Stimulated activated naive CD4-positive, alpha-beta T cell (primary cell): ENCODE results near the gene GNAI3.
"Not testable (repeated sequence)": the region's sequence is repeated elsewhere in the genome, so short reads cannot be mapped to it uniquely, and the experiment has no call there.

Experiments
- DNase-seq, 6 experiments: peaks; one replicate each; lab custom pipeline; 2025; lab: John Stamatoyannopoulos, UW

GNAI3 gene

DNA sequence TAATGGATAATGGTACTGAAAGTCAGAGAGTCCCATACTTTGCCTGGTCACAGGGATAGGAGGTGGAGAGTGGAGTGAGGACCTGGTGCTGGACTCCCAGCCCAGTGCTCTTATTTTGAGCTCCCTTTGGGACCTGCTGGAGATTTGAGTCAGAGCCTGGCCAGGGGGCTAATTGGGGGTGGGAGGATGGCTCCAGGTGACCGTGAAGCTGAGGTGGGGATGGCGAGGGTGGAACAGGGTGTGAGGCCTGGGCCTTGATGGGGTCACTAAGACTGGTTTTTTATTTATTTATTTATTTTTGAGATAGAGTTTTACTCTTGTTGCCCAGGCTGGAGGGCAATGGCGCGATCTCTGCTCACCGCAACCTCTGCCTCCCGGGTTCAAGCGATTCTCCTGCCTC is 89.0 kb downstream of the GNAI3 start:
- no peak for DNase-seq

DNA sequence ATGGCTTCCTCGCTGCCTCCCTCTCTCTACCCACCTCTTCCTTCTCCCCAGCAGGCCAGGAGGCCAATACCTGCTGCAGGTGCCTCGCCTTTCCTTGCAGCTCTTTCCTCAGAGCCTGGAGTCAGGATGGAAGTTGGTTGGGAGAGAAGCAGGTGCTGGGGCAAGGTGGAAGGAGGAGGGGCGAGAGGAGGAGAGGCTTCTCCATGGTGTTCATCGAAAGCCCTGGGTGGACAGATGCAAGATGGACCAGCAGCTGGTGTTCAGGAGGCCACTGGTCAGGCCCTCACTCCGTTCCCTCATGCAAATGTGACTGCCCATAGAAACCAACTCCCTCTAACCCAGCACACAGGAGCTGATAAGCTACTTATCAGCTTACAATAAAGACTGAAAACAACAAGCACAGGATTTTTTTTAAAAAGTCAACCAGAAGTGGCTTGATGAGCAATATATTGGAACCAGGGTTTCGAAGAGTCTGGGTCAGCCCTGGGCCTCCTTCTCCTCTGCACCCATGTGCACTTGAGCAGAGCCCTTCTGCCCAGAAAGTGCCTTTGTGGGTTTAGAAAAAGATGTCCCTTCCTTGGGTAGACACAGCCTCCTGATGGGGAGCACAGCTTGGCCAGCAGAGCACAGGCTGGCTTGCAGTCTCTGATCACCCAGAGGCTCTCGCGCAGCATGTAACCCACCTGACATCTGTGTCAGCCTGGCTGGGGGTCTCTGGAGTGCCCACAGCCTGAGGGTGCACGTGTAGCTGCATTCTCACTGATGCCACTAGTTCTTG is 90.8 kb downstream of the GNAI3 start:
- DNase-seq = no peak

DNA sequence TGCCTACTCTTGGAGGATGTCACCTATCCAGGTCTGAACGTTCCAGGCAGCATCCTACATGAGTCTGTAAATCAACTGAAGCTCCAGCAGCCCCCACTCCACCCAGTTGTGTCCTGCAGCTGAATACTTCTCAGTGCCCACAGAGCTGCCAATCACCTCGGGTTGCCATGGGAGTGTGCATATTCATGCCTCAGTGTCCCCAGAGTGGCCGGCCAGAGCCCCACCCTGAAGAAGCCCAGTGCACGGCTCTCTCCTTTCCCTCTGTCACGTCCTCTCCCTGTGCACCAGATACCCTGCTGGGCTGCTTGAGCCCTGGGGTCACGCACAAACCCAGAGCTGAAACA is 91.4 kb downstream of the GNAI3 start:
- no peak for DNase-seq

DNA sequence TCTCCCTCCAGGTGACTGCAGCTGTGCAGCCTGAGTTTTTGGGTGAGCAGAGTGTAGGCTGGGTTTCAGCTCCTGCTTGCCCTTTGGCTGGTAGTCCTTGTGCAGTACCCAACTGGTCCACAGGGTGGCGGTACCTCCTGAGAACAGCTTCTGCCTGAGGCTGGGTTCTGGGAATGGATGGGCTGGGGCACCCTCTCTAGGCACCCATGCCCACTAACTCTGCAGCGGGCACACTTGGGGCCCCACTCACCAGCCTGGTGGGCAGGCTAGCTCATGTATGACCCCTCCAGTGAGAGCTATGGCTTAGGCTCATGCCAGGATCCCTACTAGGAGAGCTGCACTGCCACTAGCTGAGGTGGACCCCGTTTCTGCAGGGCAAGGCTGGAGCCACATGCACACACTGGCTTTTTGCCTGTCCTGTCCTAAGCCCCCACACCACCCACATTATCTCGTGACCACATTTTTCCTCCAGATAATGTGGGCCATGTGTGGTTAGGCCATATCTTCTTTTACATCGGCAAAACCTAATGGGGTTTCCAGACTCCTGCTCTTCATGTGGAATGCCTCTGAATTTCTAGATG is 92.0 kb downstream of the GNAI3 start:
- DNase-seq = peak; percentile 59 to 89 (median 82)

DNA sequence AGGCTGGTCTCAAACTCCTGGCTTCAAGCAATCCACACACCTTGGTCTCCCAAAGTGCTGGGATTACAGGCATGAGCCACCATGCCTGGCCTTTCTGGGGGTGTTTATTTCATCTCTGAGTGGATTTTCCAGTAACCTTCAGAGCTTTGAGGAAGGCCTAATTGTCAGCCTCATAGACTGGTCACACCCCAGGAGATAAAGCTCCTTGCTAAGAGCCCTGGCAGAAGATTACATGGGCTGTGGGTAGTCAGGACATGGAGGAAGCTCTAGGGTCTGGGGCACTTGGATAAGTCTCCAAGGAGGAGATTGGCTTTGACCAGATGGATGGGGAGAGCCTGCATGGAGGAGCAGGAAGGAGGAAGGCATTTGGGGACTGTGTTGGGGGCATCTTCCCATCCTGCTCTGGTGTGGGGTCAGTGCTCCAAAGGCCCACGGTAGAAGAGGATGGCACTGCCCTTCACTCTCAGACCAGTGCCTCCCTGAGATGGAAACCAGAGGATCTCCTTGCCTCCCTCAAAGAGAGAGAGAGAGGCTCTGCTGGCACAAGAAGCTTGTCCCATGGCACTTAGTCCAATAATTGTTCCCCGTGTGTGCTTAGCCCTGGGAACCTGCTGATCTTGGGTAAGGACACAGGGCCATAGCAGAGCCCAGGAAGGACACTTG is 92.8 kb downstream of the GNAI3 start:
- no peak for DNase-seq

DNA sequence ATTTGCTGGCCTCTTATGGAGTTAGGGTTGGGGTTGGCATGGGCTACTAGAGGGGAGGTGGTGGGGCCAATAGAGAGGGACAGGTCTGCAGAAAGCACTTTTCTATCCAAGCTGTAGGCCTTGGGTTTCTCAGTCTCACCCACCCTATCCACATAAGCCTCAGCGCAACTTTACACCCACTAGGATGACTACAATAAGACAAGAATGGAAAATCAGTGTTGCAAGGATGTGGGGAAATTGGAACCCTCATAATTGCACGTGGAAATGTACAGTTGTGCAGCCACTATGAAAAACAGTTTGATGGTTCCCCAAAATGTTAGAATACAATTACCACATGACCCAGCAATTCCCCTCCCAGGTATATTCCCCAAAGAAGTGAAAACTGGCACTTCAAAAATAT is 93.4 kb downstream of the GNAI3 start:
- DNase-seq = no peak

DNA sequence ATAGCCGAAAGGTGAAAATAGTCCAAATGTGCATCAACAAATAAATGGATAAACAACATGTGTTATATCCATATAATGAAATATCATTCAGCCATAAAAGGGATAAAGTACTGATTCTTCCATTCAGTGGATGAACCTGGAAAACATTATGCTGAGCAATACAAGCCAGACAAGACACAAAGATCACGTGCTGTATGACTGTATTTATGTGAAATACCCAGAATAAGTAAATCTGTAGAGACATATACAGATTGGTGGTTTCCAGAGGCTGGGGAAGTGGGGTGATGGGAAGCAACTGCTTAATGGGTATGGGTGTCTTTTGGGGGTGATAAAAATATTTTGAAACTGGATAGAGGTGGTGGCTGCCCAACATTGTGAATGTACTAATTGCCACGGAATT is 94.2 kb downstream of the GNAI3 start:
- DNase-seq = no peak

DNA sequence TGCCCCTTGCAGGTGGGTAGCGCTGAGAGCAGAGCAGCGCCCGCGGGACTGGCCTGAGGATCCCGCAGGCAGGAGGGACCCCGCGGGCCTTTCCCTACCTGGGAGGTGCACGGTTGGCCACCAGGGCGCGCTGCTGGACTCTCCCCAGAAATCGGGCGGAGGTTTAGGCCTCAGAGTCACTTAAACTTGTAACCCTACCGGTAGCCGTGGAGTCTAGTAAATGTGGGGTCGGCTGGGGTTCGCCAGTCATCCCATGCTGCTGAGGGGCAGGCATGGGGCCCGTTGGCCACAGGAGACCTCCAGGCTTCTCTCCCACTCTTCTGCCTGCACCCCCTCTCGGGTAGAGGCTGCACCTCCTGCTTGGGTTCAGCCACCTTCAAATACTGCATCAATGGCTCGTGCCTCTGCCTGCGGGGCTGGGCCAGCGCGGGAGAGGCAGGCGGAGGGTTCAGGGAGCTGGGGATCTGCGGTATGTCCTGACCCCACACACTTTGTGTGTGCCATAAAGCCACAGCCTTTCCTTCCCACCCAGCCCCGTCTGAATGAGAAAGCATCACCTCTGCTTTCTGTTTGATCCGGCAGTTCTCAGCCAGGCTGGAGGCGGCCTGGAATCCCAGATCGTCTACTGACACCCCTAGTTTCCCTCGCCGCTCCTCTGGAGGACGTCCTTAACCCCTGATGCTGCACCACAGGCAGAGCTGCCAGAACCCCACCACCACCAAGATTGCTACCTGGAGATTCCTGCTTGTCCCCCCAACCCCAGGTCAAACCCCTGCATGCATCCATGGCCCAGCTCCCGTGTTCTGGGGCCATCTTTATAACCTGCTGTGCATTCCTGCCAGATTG is 95.2 kb downstream of the GNAI3 start:
- DNase-seq = peak; percentile 62 to 86 (median 79)

DNA sequence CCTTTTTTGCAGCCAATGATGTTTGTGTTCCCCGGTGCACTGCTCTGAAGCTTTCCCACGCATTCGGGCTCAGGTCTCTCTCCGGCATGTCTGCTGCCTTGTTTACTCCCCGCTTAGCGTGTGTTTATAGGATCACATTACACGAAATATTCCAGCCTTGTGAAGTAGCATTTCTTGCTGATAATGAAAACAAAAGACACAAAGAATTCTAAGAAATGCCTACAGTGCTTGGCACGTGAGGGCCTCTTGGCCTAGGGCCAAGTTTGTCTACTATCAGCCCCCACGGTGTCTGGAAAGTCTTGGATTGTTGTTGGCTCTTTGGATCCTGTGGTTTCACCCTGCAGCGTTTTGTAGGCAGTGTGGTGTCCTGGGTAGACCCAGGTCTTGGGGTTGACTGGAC is 96.3 kb downstream of the GNAI3 start:
- DNase-seq = no peak

DNA sequence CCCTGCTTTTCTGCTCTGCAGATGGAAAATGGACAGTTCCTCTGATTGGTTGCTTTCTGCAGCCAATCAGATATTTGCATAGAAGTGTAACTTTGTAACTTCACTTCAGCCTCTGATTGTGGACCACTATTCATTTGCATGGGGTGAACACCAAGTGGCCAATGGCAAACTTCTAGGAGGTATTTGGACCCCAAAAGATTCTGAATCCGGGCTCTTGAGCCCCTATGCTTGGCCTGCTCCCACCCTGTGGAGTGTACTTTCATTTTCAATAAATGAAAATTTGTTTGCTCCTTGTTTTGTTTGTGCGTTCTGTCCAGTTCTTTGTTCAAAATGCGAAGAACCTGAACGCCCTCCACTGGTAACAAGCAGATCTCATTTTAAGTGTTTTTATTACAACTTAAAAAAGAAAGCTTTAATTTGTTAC is 101.1 kb downstream of the GNAI3 start:
- no peak for DNase-seq

DNA sequence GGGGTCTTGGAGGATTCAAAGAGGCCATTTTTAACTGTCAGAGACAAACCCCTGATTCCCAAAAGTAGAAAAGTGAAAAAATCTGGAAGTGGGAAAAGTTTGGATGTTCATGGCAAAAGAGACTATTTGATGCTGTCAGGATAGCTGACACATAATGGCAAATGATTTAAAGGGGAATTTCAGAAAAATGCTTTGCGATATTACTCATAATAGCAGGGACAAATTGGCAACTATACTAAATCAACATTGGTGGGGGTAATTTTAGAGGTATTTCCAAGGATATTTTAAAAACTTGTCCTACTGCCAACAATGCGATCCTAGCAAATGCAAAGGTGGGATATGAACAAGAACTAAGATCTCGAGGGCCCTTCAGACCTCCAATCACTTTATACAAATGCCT is 102.2 kb downstream of the GNAI3 start:
- no peak for DNase-seq

DNA sequence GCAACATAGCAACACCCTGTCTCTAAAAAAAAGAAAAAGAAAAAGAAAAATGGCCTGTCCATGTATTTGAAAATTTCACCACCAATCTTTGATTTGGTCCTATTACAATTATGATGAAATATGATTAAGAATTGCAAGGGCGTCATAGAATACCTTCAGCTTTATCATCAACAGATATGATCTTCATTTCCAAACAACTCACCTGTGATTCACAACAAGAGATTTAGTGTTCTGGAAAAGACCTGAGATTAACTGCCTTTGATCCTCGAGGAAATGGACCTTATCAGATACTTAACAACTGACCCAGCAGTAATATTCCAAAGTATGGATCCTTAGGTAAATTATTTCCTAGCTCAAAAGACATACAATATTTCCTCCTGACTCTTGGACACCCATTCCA is 104.0 kb downstream of the GNAI3 start:
- no peak for DNase-seq

DNA sequence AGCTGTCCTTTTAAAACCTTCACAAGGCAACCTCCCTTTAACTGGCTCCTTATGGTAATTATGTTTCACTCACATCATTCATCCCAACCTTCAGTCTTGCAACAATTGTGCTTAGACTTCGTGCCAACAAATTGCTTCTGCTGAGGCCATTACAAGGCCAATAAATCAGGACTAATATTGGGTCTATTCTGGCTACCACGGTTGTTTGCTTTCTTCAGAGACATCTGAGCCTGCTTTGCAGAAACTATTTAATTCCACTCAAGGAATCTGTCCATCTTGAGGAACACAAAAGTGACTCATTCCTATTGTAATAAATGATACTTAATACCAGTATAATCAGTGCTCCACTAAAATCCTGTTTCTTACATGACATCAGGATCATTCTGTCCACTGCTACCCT is 104.9 kb downstream of the GNAI3 start:
- no peak for DNase-seq

DNA sequence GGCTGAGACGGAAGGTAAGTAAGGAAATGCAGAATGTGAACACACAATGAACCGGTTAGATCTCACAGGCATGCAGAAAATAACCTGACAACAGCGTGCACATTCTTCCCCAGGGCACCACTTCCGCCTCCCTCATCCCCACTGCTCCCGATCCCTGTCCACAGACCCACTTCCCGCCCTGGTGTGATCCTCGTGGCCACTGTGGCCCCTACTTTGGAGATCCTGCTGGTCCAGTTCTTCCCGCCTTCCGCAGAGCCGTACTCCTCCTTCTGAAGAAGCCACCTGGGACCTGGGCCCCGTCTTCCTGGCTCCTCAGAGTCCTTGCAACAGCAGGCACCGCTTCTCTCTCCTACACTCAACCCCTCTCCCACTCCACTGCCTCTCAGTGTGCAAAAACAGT is 106.1 kb downstream of the GNAI3 start:
- no peak for DNase-seq

DNA sequence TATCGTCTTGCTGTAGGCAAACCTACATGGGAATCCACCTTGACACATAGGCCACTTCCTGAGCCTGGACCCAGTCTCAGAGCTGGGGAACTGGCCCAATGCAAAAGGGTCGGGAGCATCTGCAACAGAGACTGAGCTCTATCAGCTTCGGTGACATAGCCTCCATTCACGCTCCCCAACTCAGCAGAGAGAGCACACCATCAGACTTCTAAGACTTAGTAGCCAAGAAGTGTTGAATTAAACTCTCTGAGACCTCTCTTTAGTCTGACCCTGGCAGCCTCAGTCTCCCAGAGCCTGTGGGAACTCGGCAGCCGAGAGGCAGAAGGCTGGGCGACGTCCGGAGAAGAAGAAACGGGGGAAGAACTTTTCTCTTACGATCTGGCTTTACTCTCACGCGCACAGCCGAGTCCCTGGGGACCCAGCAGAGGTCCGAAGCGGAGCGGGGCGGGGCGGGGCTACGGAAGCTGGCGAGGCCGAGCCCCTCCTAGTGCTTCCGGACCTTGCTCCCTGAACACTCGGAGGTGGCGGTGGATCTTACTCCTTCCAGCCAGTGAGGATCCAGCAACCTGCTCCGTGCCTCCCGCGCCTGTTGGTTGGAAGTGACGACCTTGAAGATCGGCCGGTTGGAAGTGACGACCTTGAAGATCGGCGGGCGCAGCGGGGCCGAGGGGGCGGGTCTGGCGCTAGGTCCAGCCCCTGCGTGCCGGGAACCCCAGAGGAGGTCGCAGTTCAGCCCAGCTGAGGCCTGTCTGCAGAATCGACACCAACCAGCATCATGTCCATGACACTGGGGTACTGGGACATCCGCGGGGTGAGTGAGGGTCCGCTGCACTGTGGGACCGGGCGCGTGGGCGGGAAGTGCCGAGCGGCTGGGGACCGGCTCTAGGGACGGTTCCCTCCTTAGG is 107.5 kb downstream of the GNAI3 start, which contains the start of gene GSTM4:
TSS of gene GSTM4 (plus strand) at position 485 of the 905 bp plus-strand sequence. CDS start at position 776, 291 bp downstream.
- peak; percentile 19 to 59 (median 38) for DNase-seq

DNA sequence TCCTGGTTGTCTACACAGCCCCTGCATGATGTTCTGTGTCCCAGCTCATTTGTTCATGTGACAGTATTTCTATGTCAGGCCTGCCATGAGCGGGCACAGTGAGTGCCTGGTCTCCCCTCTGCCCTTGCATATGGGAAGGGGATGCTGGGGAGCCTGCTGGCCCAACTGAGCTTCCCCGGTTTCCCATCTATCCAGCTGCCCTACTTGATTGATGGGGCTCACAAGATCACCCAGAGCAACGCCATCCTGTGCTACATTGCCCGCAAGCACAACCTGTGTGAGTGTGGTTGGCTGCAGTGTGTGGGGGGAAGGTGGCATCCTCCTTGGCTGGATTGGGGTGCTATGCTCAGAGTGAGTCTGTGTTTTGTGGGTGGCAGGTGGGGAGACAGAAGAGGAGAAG is 109.0 kb downstream of the GNAI3 start:
- DNase-seq = no peak

DNA sequence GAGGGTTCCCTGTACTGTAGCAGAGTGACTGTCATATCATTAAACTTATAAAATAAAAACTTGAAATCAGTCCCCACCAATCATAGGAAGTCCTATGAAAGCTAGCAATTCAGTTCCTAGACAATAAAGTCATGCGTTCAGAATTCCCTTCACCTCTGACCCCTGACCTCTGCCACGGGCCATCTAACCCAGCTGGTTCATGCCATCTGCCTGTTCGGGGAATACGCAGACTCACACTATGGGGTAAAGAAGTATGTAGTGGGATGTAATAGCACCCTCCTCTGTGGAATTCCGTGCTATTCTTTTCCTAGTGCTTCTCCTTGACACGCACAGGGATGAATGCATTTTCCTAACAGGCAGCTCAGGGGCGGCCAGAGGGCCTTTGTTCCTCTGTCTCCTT is 109.6 kb downstream of the GNAI3 start:
- no peak for DNase-seq

DNA sequence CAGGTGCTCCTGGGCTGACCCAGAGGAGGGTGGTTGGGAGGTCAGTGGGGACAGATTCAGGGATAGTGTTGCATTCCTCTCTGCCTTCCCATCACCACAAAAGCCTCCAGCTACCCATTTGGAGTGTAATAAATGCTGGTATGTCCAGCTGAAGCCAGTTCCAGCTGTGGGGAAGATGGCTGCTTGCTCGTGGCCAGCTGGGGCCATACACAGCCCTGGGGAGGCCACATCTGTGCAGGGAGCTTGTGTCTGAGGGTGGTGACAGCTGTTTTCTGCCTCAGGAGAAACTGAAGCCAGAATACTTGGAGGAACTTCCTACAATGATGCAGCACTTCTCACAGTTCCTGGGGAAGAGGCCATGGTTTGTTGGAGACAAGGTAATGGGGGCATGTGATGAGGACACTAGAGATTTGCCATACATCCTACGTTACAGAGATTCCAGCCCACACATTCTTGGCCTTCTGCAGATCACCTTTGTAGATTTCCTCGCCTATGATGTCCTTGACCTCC is 110.2 kb downstream of the GNAI3 start:
- no peak for DNase-seq

DNA sequence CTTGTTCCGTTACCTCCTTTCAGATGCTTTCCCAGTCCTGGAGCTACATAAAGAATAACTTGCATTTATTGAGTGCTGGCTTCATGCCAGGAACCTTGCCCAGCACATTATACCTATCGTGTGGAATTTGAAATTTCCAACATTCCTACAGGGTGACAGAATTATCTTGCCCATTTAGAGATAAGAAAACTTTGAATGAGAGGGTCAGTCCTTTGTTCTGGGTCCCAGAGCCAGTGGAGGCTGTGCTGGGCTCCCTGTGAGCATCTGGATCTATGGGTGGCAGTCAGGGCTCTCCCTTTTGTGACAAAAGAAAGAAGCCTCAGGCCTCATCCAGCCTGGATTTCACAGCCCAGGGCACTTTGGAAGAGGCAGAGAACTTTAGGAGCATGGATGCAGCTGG is 110.7 kb downstream of the GNAI3 start:
- DNase-seq = no peak

DNA sequence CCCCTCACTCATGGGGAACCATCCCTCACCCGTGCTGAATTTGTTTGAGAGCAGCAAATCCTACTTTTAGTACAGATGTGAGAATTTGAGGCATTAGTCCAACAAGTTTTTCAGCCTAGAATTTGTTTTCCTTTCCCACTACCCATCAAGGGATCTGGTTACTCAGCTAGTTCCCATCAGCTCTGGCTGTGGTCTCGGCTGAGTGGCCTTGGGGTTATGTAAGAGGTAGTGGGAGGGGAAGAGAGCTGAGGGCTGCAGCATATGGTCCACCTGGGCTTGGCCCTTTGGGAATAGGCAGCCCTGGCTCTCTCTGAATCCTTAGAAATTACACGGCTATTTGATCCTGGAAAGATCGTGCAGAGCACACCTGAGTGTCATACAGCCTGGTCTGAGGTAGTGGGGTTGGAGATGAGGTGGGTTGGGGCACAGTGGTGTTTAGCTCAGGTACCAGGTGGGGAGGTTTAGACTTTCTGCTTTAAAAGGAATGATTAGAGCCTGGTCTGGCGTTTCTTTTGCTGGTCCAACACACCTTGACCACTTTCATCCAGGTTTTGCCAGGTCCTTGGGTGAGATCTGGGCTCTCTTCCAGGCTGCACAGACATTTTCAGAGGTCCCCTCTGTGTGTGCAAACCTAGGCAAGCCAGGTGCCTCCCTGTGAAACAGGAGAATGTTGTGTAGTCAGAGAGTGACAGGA is 111.7 kb downstream of the GNAI3 start:
- DNase-seq = no peak

DNA sequence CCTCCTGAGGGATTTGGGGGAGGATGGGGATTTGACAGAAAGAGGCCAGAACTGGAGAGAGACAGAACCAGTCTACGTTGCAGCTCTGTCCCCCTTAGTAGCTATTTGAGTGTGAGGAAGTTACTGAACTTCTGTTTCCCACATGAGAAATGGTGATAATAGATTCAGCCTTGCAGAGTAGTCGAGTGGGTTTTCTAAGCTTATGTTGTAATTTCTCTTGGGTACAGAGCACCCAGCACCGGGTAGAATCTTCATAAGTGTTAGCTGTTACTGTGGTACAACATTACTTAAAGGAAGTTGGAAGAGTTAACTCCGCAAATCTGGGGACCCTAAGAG is 112.2 kb downstream of the GNAI3 start:
- not testable (repeated sequence) for DNase-seq
